ENCODE data around the gene NOP9.

NOP9 gene

GRCh38 chr14:24299255-24300191, at the start of gene NOP9, which contains the start of gene DHRS1:
TSS of gene NOP9 (plus strand) at chr14:24299850. CDS start at chr14:24299955, 105 bp downstream.
TSS of gene DHRS1 (minus strand) at chr14:24299780. CDS start at chr14:24299106, 674 bp downstream.
- FAIRE-seq (no peak), DNase-seq (ENCODE audit: low spot score) (peak; percentile 92)

GRCh38 chr14:24250354-24250753, 49.3 kb upstream of the NOP9 start:
- no peak for FAIRE-seq

GRCh38 chr14:24251880-24252288, 47.8 kb upstream of the NOP9 start:
- FAIRE-seq (no peak), DNase-seq (ENCODE audit: low spot score) (no peak)

More at GRCh38 chr14:24250354-24250753, 49.3 kb upstream of the NOP9 start:
- no peak for DNase-seq (ENCODE audit: low spot score)

GRCh38 chr14:24252289-24253124, 47.1 kb upstream of the NOP9 start:
- no peak for DNase-seq (ENCODE audit: low spot score)

GRCh38 chr14:24253936-24254335, 45.7 kb upstream of the NOP9 start:
- DNase-seq (ENCODE audit: low spot score) (no peak), FAIRE-seq (no peak)

More at GRCh38 chr14:24252289-24253124, 47.1 kb upstream of the NOP9 start:
- no peak for FAIRE-seq

- DNase-seq (ENCODE audit: low spot score) = no peak
- no peak for FAIRE-seq
Measured at GRCh38 chr14:24254630-24255392, 44.8 kb upstream of the NOP9 start.

- no peak for DNase-seq (ENCODE audit: low spot score)
- no peak for FAIRE-seq
Measured at GRCh38 chr14:24255438-24255837, 44.2 kb upstream of the NOP9 start.

GRCh38 chr14:24255931-24256711, 43.5 kb upstream of the NOP9 start:
- FAIRE-seq = no peak
- DNase-seq (ENCODE audit: low spot score) = no peak

- DNase-seq (ENCODE audit: low spot score) = no peak
- no peak for FAIRE-seq
Measured at GRCh38 chr14:24256960-24257359, 42.7 kb upstream of the NOP9 start.

- FAIRE-seq (no peak), DNase-seq (ENCODE audit: low spot score) (no peak)
Measured at GRCh38 chr14:24258119-24258518, 41.5 kb upstream of the NOP9 start.

- no peak for FAIRE-seq
- no peak for DNase-seq (ENCODE audit: low spot score)
Measured at GRCh38 chr14:24258548-24259265, 40.9 kb upstream of the NOP9 start.

GRCh38 chr14:24259282-24260025, 40.2 kb upstream of the NOP9 start:
- DNase-seq (ENCODE audit: low spot score) (peak; percentile 86), FAIRE-seq (peak; percentile 30)

GRCh38 chr14:24260026-24260779, 39.4 kb upstream of the NOP9 start:
- FAIRE-seq (no peak), DNase-seq (ENCODE audit: low spot score) (no peak)

GRCh38 chr14:24260780-24261157, 38.9 kb upstream of the NOP9 start:
- DNase-seq (ENCODE audit: low spot score) = no peak
- FAIRE-seq = no peak

GRCh38 chr14:24261256-24261968, 38.2 kb upstream of the NOP9 start:
- no peak for FAIRE-seq

GRCh38 chr14:24261969-24262327, 37.7 kb upstream of the NOP9 start:
- no peak for DNase-seq (ENCODE audit: low spot score)
- FAIRE-seq = no peak

More at GRCh38 chr14:24261256-24261968, 38.2 kb upstream of the NOP9 start:
- DNase-seq (ENCODE audit: low spot score) = no peak

GRCh38 chr14:24262821-24263733, 36.6 kb upstream of the NOP9 start, which contains the start of gene TGM1:
TSS of gene TGM1 (minus strand) at chr14:24263177. CDS start at chr14:24262352, 825 bp downstream.
- FAIRE-seq = no peak
- no peak for DNase-seq (ENCODE audit: low spot score)
